IMR-90 (cell line): Measurements from ENCODE around the gene ZNF41. TPM values are rescaled to one million over a fixed set of nuclear protein-coding genes. Genes with fewer than 3 reads are reported as not detected.

ENCODE experiments used
- ATAC-seq: fragments of 200-7000 bp; cut with Tn5 transposase; 2 replicates; pipeline ENCODE4 v1.9.1; 2020; ENCODE audit warnings: low read depth, mild to moderate bottlenecking, moderate library complexity
- BruUV-seq: library from RNA; stranded (reverse); fragments of 400-500 nt; replicated peaks from 2 replicates; lab custom pipeline; 2021; lab: Mats Ljungman, UMichigan
- CTCF ChIA-PET: fragments of 300-600 bp; formaldehyde crosslinking; extraction: SDS; loops from one replicate; lab custom pipeline; 2021; ENCODE audit warnings: antibody characterized with exemption; lab: Yijun Ruan, JAX
- POLR2A ChIA-PET: fragments of 300-600 bp; sonication (Branson Sonifier 250); formaldehyde crosslinking; loops from one replicate; lab custom pipeline; 2022; ENCODE audit warnings: antibody characterized with exemption; ENCODE audit not compliant: unreplicated experiment; lab: Charles Lee
- DNase-seq: peaks from one replicate; pipeline ENCODE4 v3.0.0; 2013
- H2AFZ ChIP-seq: replicated peaks from 2 replicates; pipeline ENCODE3; 2013; ENCODE audit warnings: low read length, mild to moderate bottlenecking; ENCODE audit not compliant: poor library complexity
- H2AK5ac ChIP-seq: 2 replicates; pipeline ENCODE4 v1.6.1; 2013; ENCODE audit warnings: low read depth, low read length, inconsistent platforms
- H2AK9ac ChIP-seq: replicated peaks from 2 replicates; pipeline ENCODE3; 2013; ENCODE audit warnings: mild to moderate bottlenecking, low read depth, low read length, moderate library complexity; ENCODE audit not compliant: poor library complexity
- H2BK120ac ChIP-seq: 2 replicates; pipeline ENCODE4 v1.6.1; 2013; ENCODE audit warnings: low read depth, low read length, inconsistent platforms
- H2BK15ac ChIP-seq: 3 replicates; pipeline ENCODE4 v1.6.1; 2013; ENCODE audit warnings: low read depth, low read length, inconsistent platforms
- H2BK20ac ChIP-seq: 2 replicates; pipeline ENCODE4 v1.6.1; 2013; ENCODE audit warnings: low read depth, mild to moderate bottlenecking, inconsistent platforms, low read length, moderate library complexity
- H2BK5ac ChIP-seq: 2 replicates; pipeline ENCODE4 v1.6.1; 2013; ENCODE audit warnings: mild to moderate bottlenecking, low read depth, low read length, inconsistent platforms; ENCODE audit not compliant: poor library complexity, severe bottlenecking
- H3K14ac ChIP-seq: replicated peaks from 2 replicates; pipeline ENCODE4 v1.6.1; 2013; ENCODE audit warnings: low read depth, low read length, inconsistent platforms
- H3K18ac ChIP-seq: 2 replicates; pipeline ENCODE4 v1.6.1; 2013; ENCODE audit warnings: low read depth, low read length, control low read depth
- H3K23ac ChIP-seq: 2 replicates; pipeline ENCODE4 v1.6.1; 2013; ENCODE audit warnings: low read depth, low read length, inconsistent platforms
- H3K27ac ChIP-seq: 2 replicates; pipeline ENCODE4 v1.5.1; 2013; ENCODE audit warnings: mild to moderate bottlenecking, control low read depth, low read length; ENCODE audit not compliant: insufficient read depth
- H3K27me3 ChIP-seq: 2 replicates; pipeline ENCODE4 v1.6.1; 2013; ENCODE audit warnings: low read length; ENCODE audit not compliant: control insufficient read depth, insufficient read depth
- H3K36me3 ChIP-seq: 2 replicates; pipeline ENCODE4 v1.6.1; 2013; ENCODE audit warnings: low read length, mixed read lengths; ENCODE audit not compliant: control insufficient read depth, insufficient read depth
- H3K4ac ChIP-seq: 2 replicates; pipeline ENCODE4 v1.6.1; 2013; ENCODE audit warnings: low read depth, low read length, inconsistent platforms
- H3K4me1 ChIP-seq: 2 replicates; pipeline ENCODE4 v1.6.1; 2013; ENCODE audit warnings: low read length, mixed read lengths; ENCODE audit not compliant: control insufficient read depth, insufficient read depth
- H3K4me2 ChIP-seq: 2 replicates; pipeline ENCODE4 v1.6.1; 2013; ENCODE audit warnings: low read depth, mild to moderate bottlenecking, control low read depth, low read length, moderate library complexity
- H3K4me3 ChIP-seq: 2 replicates; pipeline ENCODE4 v1.5.1; 2013; ENCODE audit warnings: low read depth, mild to moderate bottlenecking, control low read depth, low read length, moderate library complexity; ENCODE audit not compliant: insufficient read depth
- H3K56ac ChIP-seq: 2 replicates; pipeline ENCODE4 v1.6.1; 2013; ENCODE audit warnings: low read length, inconsistent platforms; ENCODE audit not compliant: insufficient read depth; ENCODE audit errors: extremely low read depth
- H3K79me1 ChIP-seq, 2 experiments: 2 replicates each; pipeline ENCODE4 v1.6.1; 2013; ENCODE audit warnings: low read length in 2 of 2, inconsistent platforms in 1 of 2, low read depth in 1 of 2
- H3K9ac ChIP-seq: 2 replicates; pipeline ENCODE4 v1.6.1; 2013; ENCODE audit warnings: low read depth, low read length, control low read depth
- H3K9me1 ChIP-seq: 2 replicates; pipeline ENCODE4 v1.6.1; 2013; ENCODE audit warnings: low read length, inconsistent platforms; ENCODE audit not compliant: insufficient read depth
- H3K9me3 ChIP-seq: 2 replicates; pipeline ENCODE4 v1.6.1; 2013; ENCODE audit warnings: low read length; ENCODE audit not compliant: control insufficient read depth, insufficient read depth
- H4K20me1 ChIP-seq: 2 replicates; pipeline ENCODE4 v1.6.1; 2013; ENCODE audit warnings: low read length, inconsistent platforms; ENCODE audit not compliant: insufficient read depth
- H4K5ac ChIP-seq: 2 replicates; pipeline ENCODE4 v1.6.1; 2013; ENCODE audit warnings: mild to moderate bottlenecking, low read depth, low read length, control low read depth
- H4K8ac ChIP-seq, 2 experiments: 2 replicates each; pipeline ENCODE4 v1.6.1; 2013; ENCODE audit warnings: low read depth in 2 of 2, low read length in 2 of 2, control low read depth in 1 of 2, inconsistent platforms in 1 of 2
- H4K91ac ChIP-seq: 2 replicates; pipeline ENCODE4 v1.6.1; 2013; ENCODE audit warnings: low read depth, low read length, inconsistent platforms; ENCODE audit not compliant: insufficient read depth
- BHLHE40 ChIP-seq: fragments of 150-350 bp; IDR thresholded peaks from 2 replicates; pipeline ENCODE4 v1.6.1; 2016; ENCODE audit warnings: mild to moderate bottlenecking, low read depth, low read length
- CEBPB ChIP-seq: IDR thresholded peaks from 2 replicates; pipeline ENCODE4 v1.6.1; 2012; ENCODE audit warnings: low read depth, low read length, improper control_type of control experiment
- CHD1 ChIP-seq: IDR thresholded peaks from 2 replicates; pipeline ENCODE4 v1.6.1; 2012; ENCODE audit warnings: low read depth, low read length, improper control_type of control experiment
- CTCF ChIP-seq: conservative IDR thresholded peaks from 2 replicates; pipeline ENCODE4 v1.5.1; 2012; ENCODE audit warnings: mild to moderate bottlenecking, low read depth, low read length, improper control_type of control experiment
- FOS ChIP-seq: fragments of 150-350 bp; IDR thresholded peaks from 2 replicates; pipeline ENCODE4 v1.6.1; 2016; ENCODE audit warnings: low read depth, low read length
- MAFK ChIP-seq: IDR thresholded peaks from 2 replicates; pipeline ENCODE4 v1.6.1; 2012; ENCODE audit warnings: low read depth, low read length, improper control_type of control experiment
- MXI1 ChIP-seq: IDR thresholded peaks from 2 replicates; pipeline ENCODE4 v1.6.1; 2012; ENCODE audit warnings: low read depth, mild to moderate bottlenecking, low read length, moderate library complexity, borderline replicate concordance
- NFE2L2 ChIP-seq: fragments of 150-350 bp; IDR thresholded peaks from 2 replicates; pipeline ENCODE4 v1.6.1; 2016; ENCODE audit warnings: low read depth, mild to moderate bottlenecking, low read length
- POLR2A ChIP-seq: IDR thresholded peaks from 2 replicates; pipeline ENCODE4 v1.6.1; 2012; ENCODE audit warnings: mild to moderate bottlenecking, low read depth, low read length
- SMC3 ChIP-seq: fragments of 150-350 bp; IDR thresholded peaks from 2 replicates; pipeline ENCODE4 v1.6.1; 2016; ENCODE audit warnings: low read depth, mild to moderate bottlenecking, antibody characterized with exemption, low read length, moderate library complexity
- WGBS, 2 experiments: methylation state at CpG; one replicate each; pipeline versions ENCODE4 v1.1.5 to v1.1.7; 2013; ENCODE audit warnings: missing lambda C conversion rate in 2 of 2; ENCODE audit not compliant: insufficient read length in 1 of 2; ENCODE audit errors: extremely low coverage in 2 of 2; 5-methylcytosine and 5-hydroxymethylcytosine counted together
- dilution Hi-C: fragments of 300-500 bp; cut with HindIII; formaldehyde crosslinking; loops from one replicate; pipeline ENCODE4 v1.14.3; 2018; ENCODE audit warnings: low sequenced_read_pairs; ENCODE audit not compliant: unreplicated experiment
- in situ Hi-C: fragments of 300-500 bp; cut with MboI; formaldehyde crosslinking; loops from 3 replicates; pipeline ENCODE4 v1.14.3; 2019; ENCODE audit warnings: low sequenced_read_pairs, inconsistent platforms, mixed read lengths
- intact Hi-C: fragments of 100-400 bp; cut with micrococcal nuclease; formaldehyde crosslinking; loops from 2 replicates; pipeline ENCODE4 v1.10.0; 2022
- polyA plus RNA-seq, 3 experiments: library from polyadenylated mRNA; depleted of rRNA; stranded (reverse); fragments of >200 nt; gene quantifications; 2 replicates each; pipeline ENCODE4 v1.2.3, GENCODE V29; 2012; ENCODE audit warnings: low replicate concordance in 1 of 3
- total RNA-seq: library from RNA; depleted of rRNA; stranded (reverse); fragments of >200 nt; gene quantifications from 2 replicates; pipeline ENCODE4 v1.2.3, GENCODE V29; 2012

Gene ZNF41
- total and polyA plus RNA-seq, 2 of the 4 experiments (the other 2 are of a cell fraction), result 2.8 to 8.1 TPM

- TF ChIP-seq NFE2L2 (no peak), POLR2A (no peak)
Observed at GRCh38 chrX:47523297-47523696, 40.3 kb upstream of the ZNF41 start (continued).

DNA sequence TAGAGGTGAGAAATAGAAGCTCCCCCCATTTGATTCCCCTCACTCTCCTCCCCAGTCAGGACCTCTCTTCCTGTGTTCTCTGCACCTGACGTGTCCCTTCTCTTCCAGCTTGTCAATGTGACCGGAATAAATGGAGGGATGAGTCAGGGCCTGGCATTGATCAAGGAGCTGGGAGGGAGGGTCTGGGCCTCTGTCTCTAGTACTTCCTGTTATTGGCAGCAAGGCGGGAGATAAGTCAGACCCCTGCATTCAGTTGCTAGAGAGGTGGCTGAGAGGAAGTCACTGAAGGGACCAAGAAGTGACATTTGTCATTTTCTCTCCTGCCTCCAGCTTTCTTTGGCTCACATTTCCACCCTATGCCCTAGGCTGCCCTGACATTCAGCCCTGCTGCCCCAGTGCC, 35.1 kb upstream of the ZNF41 start:
- no peak overlapping the region for H2AFZ ChIP-seq
- H2BK120ac ChIP-seq, result no peak overlapping the region
- H3K4me2 ChIP-seq, result no peak overlapping the region
- H3K4me3 ChIP-seq, result no peak overlapping the region
- H3K27ac ChIP-seq, result no peak overlapping the region
- H2AK9ac ChIP-seq, result no peak overlapping the region
- no TSS peak for BruUV-seq
- no peaks in the 10 kb centered on the region for H3K27me3 ChIP-seq
- DNase-seq (no peak), ATAC-seq (no peak)
- H4K91ac ChIP-seq, result no peak overlapping the region
- intact Hi-C loops, result no loop called here
- no peak overlapping the region for H3K14ac ChIP-seq
- H2BK15ac ChIP-seq, result no peak overlapping the region
- H3K18ac ChIP-seq, result no peak overlapping the region
- H3K9ac ChIP-seq, result no peak overlapping the region
- no peak overlapping the region for H2BK20ac ChIP-seq
- no peak overlapping the region for H4K8ac ChIP-seq
- dilution Hi-C loops, result no loop called here
- H3K4ac ChIP-seq, result no peak overlapping the region
- H3K56ac ChIP-seq, result no peak overlapping the region
- no peak overlapping the region for H3K23ac ChIP-seq
- no peak overlapping the region for H2BK5ac ChIP-seq
- ChIA-PET CTCF (no interaction called here), POLR2A (no interaction called here)
- no peaks in the 10 kb centered on the region for H4K20me1 ChIP-seq
- H3K9me3 ChIP-seq, result 0 out of 2 replicates have a peak, but pooled peaks cover 2% of the 10 kb centered on the region
- H4K5ac ChIP-seq, result no peak overlapping the region
- no peaks in the 10 kb centered on the region for H3K79me1 ChIP-seq
- no peak overlapping the region for H2AK5ac ChIP-seq
- WGBS, 2 experiments, result no CpG with 5 or more reads among the region's 3 CpGs
- H3K36me3 ChIP-seq, result no peaks in the 10 kb centered on the region
- H3K4me1 ChIP-seq, result peaks cover 1% of the 10 kb centered on the region; the same call in 1 of the 2 replicates
- no peaks in the 10 kb centered on the region for H3K9me1 ChIP-seq
- TF ChIP-seq BHLHE40 (no peak), FOS (no peak), MXI1 (no peak), CHD1 (no peak), CEBPB (no peak), SMC3 (no peak), CTCF (no peak), MAFK (no peak)
- in situ Hi-C loops, result no loop called here
